Measurements from ENCODE around the gene CDH4. TPM values are rescaled to one million over a fixed set of nuclear protein-coding genes. Genes with fewer than 3 reads are reported as not detected.

Gene CDH4
- total RNA-seq, 1 experiment from 2014 or later: not detected

GRCh38 chr20:61523145-61523544, 271.1 kb downstream of the CDH4 start:
- in situ Hi-C loops (cut with HindIII; ENCODE audit: low pct_unique_long_range_greater_than_20kb, low sequenced_read_pairs): no loop called here
- H3K9me3 ChIP-seq (ENCODE audit: control insufficient read depth, insufficient read depth, low read depth, low read length): no peaks in the 10 kb centered on the region
- H3K27ac ChIP-seq (ENCODE audit: low read length): no peak overlapping the region
- ChIA-PET POLR2A (no interaction called here), CTCF (no interaction called here)
- DNase-seq (ENCODE audit: low read depth, low spot score): no peak
- peaks cover 4% of the 10 kb centered on the region; the same call in 1 of the 2 replicates for H3K27me3 ChIP-seq (ENCODE audit: control insufficient read depth, insufficient read depth, low read length)
- no peak overlapping the region for H3K4me3 ChIP-seq (ENCODE audit: low read depth in 2 of 2, low read length in 2 of 2)
- TF ChIP-seq SIN3A (IDR thresholded peaks at IDR 0.05; ENCODE audit: borderline replicate concordance, insufficient read depth, low read depth, low read length): no peak
- no peak for TF ChIP-seq TCF7L2 (IDR thresholded peaks at IDR 0.05; ENCODE audit: low read depth, low read length)
- no peak for TF ChIP-seq CTCF (IDR thresholded peaks at IDR 0.05)
- no peaks in the 10 kb centered on the region for H3K36me3 ChIP-seq (ENCODE audit: control insufficient read depth, insufficient read depth, low read length)
- intact Hi-C loops (cut with micrococcal nuclease; ENCODE audit: unreplicated experiment): no loop called here
- BruUV-seq (replicated peaks): no TSS peak
- no peaks in the 10 kb centered on the region for H3K4me1 ChIP-seq (ENCODE audit: control insufficient read depth, insufficient read depth, low read length)
- ATAC-seq: no peak

- no peaks in the 10 kb centered on the region for H3K9me3 ChIP-seq (ENCODE audit: control insufficient read depth, insufficient read depth, low read depth, low read length)
- DNase-seq (ENCODE audit: low read depth, low spot score): no peak
- no peaks in the 10 kb centered on the region for H3K36me3 ChIP-seq (ENCODE audit: control insufficient read depth, insufficient read depth, low read length)
- ChIA-PET CTCF (interaction anchor here (0.5 to 0.7 kb wide), 2 partner anchors 262 to 1773 kb away, joined by 4 read pairs; no protein-coding TSS in a partner anchor), POLR2A (no interaction called here)
- intact Hi-C loops (cut with micrococcal nuclease; ENCODE audit: unreplicated experiment): no loop called here
- peaks cover 4% of the 10 kb centered on the region; the same call in 1 of the 2 replicates for H3K27me3 ChIP-seq (ENCODE audit: control insufficient read depth, insufficient read depth, low read length)
- BruUV-seq (replicated peaks): no TSS peak
- H3K27ac ChIP-seq (ENCODE audit: low read length): no peak overlapping the region
- no peak for TF ChIP-seq CTCF (IDR thresholded peaks at IDR 0.05)
- TF ChIP-seq REST (IDR thresholded peaks at IDR 0.05; ENCODE audit: insufficient read depth in 1 of 2, low read depth in 2 of 2, low read length in 1 of 2): no peak
- TF ChIP-seq SIN3A (IDR thresholded peaks at IDR 0.05; ENCODE audit: borderline replicate concordance, insufficient read depth, low read depth, low read length): no peak
- no peak for TF ChIP-seq TCF7L2 (IDR thresholded peaks at IDR 0.05; ENCODE audit: low read depth, low read length)
- no peak for TF ChIP-seq POLR2AphosphoS5 (IDR thresholded peaks at IDR 0.05; ENCODE audit: low read depth, low read length)
- H3K4me3 ChIP-seq (ENCODE audit: low read depth in 2 of 2, low read length in 2 of 2): no peak overlapping the region
- in situ Hi-C loops (cut with HindIII; ENCODE audit: low pct_unique_long_range_greater_than_20kb, low sequenced_read_pairs): no loop called here
- ATAC-seq: no peak
- H3K4me1 ChIP-seq (ENCODE audit: control insufficient read depth, insufficient read depth, low read length): no peaks in the 10 kb centered on the region
Measured at GRCh38 chr20:61524951-61525666, 273.0 kb downstream of the CDH4 start.
